ENCODE measurements around the gene CDC42SE2. TPM values are rescaled to one million over a fixed set of nuclear protein-coding genes. Genes with fewer than 3 reads are reported as not detected.

Gene CDC42SE2
- total RNA-seq, 4 donors from 2014 or later: 23.9 to 29.6 (median 26.4) TPM

DNA sequence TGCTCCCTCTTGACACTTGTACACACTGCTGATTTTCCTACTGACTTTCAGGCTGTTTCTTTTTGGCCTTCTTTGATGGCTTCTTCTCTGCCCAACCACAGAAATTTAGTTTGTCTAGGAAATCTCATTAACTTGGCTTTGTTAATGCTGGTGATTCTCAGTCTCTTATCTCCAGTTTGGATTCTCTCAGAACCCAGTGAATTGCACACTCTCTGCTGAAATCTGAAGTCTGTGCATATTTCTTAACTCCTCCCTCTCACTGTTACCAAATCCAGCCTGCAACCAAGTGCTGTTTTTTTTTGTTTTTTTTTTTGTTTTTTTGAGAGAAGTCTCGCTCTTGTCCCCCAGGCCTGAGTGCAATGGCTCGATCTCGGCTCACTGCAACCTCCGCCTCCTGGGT is 117.2 kb downstream of the CDC42SE2 start:
- no peak for DNase-seq
- Histone ChIP-seq H3K36me3 (no peaks in the 10 kb centered on the region), H3K27me3 (no peaks in the 10 kb centered on the region), H3K9me3 (no peaks in the 10 kb centered on the region), H3K4me1 (peaks cover 4 to 9% of the 10 kb centered on the region in 2 donors), H3K27ac (no peak overlapping the region), H3K4me3 (no peak overlapping the region)
- TF ChIP-seq, protein P1, sequence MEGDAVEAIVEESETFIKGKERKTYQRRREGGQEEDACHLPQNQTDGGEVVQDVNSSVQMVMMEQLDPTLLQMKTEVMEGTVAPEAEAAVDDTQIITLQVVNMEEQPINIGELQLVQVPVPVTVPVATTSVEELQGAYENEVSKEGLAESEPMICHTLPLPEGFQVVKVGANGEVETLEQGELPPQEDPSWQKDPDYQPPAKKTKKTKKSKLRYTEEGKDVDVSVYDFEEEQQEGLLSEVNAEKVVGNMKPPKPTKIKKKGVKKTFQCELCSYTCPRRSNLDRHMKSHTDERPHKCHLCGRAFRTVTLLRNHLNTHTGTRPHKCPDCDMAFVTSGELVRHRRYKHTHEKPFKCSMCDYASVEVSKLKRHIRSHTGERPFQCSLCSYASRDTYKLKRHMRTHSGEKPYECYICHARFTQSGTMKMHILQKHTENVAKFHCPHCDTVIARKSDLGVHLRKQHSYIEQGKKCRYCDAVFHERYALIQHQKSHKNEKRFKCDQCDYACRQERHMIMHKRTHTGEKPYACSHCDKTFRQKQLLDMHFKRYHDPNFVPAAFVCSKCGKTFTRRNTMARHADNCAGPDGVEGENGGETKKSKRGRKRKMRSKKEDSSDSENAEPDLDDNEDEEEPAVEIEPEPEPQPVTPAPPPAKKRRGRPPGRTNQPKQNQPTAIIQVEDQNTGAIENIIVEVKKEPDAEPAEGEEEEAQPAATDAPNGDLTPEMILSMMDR (IDR thresholded peaks at IDR 0.05 in 4 of 5, conservative IDR thresholded peaks at IDR 0.05 in 1 of 5): no peak
- TF ChIP-seq POLR2A (IDR thresholded peaks at IDR 0.05): no peak
- in situ Hi-C loops (cut with MboI; ENCODE audit: low sequenced_read_pairs in 4 of 4): no loop called here
- intact Hi-C loops (cut with DNase I; ENCODE audit: low total_unique reads): no loop called here
- no peak for ATAC-seq

- no peak for ATAC-seq
- Histone ChIP-seq H3K4me3 (no peak overlapping the region), H3K27ac (no peak overlapping the region), H3K27me3 (no peaks in the 10 kb centered on the region), H3K36me3 (no peaks in the 10 kb centered on the region), H3K9me3 (no peaks in the 10 kb centered on the region), H3K4me1 (peaks cover 4 to 11% of the 10 kb centered on the region in 2 donors)
- DNase-seq: no peak
- TF ChIP-seq, protein P1 (IDR thresholded peaks at IDR 0.05 in 4 of 5, conservative IDR thresholded peaks at IDR 0.05 in 1 of 5): no peak
- TF ChIP-seq POLR2A (IDR thresholded peaks at IDR 0.05): no peak
- in situ Hi-C loops (cut with MboI; ENCODE audit: low sequenced_read_pairs in 4 of 4): no loop called here
- intact Hi-C loops (cut with DNase I; ENCODE audit: low total_unique reads): no loop called here
Observed at GRCh38 chr5:131381777-131382176, 117.9 kb downstream of the CDC42SE2 start.

- intact Hi-C loops (cut with DNase I; ENCODE audit: low total_unique reads): no loop called here
- in situ Hi-C loops (cut with MboI; ENCODE audit: low sequenced_read_pairs in 4 of 4): no loop called here
- DNase-seq: no peak
- no peak overlapping the region for H3K27ac ChIP-seq
- no peak overlapping the region for H3K4me3 ChIP-seq
- ATAC-seq: peak in 1 of 2 donors; percentile 43
- no peaks in the 10 kb centered on the region for H3K9me3 ChIP-seq
- peaks cover 4 to 14% of the 10 kb centered on the region in 2 donors for H3K4me1 ChIP-seq
- H3K27me3 ChIP-seq: no peaks in the 10 kb centered on the region
- H3K36me3 ChIP-seq: no peaks in the 10 kb centered on the region
- TF ChIP-seq, protein P1 (IDR thresholded peaks at IDR 0.05 in 4 of 5, conservative IDR thresholded peaks at IDR 0.05 in 1 of 5): peak in 3 of 5 experiments; percentile 17 to 31 (median 26)
- TF ChIP-seq POLR2A (IDR thresholded peaks at IDR 0.05): no peak
Observed at GRCh38 chr5:131382407-131383395, 118.8 kb downstream of the CDC42SE2 start.

GRCh38 chr5:131384173-131384572 is 120.3 kb downstream of the CDC42SE2 start:
- Histone ChIP-seq H3K4me3 (no peak overlapping the region), H3K27ac (no peak overlapping the region), H3K27me3 (no peaks in the 10 kb centered on the region), H3K9me3 (no peaks in the 10 kb centered on the region), H3K4me1 (peaks cover 4 to 8% of the 10 kb centered on the region in 2 donors), H3K36me3 (no peaks in the 10 kb centered on the region)
- DNase-seq (no peak), ATAC-seq (no peak)
- TF ChIP-seq POLR2A (IDR thresholded peaks at IDR 0.05): no peak
- TF ChIP-seq, protein P1 (IDR thresholded peaks at IDR 0.05 in 4 of 5, conservative IDR thresholded peaks at IDR 0.05 in 1 of 5): no peak
- in situ Hi-C loops (cut with MboI; ENCODE audit: low sequenced_read_pairs in 4 of 4): no loop called here
- intact Hi-C loops (cut with DNase I; ENCODE audit: low total_unique reads): no loop called here
